GM18873 (cell line): ENCODE data around the gene NUFIP1.
"Not testable (repeated sequence)": the region's sequence is repeated elsewhere in the genome, so short reads cannot be mapped to it uniquely, and the experiment has no call there.

Experiments
- ATAC-seq: cut with Tn5 transposase; IDR thresholded peaks from one replicate; pipeline ENCODE4 v1.9.1; 2021; ENCODE audit warnings: mild to moderate bottlenecking, moderate library complexity, moderate number of reproducible peaks; ENCODE audit not compliant: unreplicated experiment, low FRiP score

NUFIP1 gene

GRCh38 chr13:44971656-44972595 is 17.3 kb downstream of the NUFIP1 start:
- no peak for ATAC-seq

GRCh38 chr13:44969551-44970484 is 19.5 kb downstream of the NUFIP1 start:
- no peak for ATAC-seq

- ATAC-seq = no peak
These were observed 20.8 kb downstream of the NUFIP1 start for GRCh38 chr13:44968434-44968815.

- ATAC-seq = no peak
These were observed 21.4 kb downstream of the NUFIP1 start for GRCh38 chr13:44967704-44968433.

GRCh38 chr13:44961997-44962396 is 27.3 kb downstream of the NUFIP1 start:
- ATAC-seq = no peak

- no peak for ATAC-seq
These were observed 33.9 kb downstream of the NUFIP1 start for GRCh38 chr13:44955406-44955805.

GRCh38 chr13:44954224-44954623 is 35.0 kb downstream of the NUFIP1 start:
- no peak for ATAC-seq

- ATAC-seq = no peak
These were observed 36.6 kb downstream of the NUFIP1 start for GRCh38 chr13:44952671-44953070.

GRCh38 chr13:44951184-44951583 is 38.1 kb downstream of the NUFIP1 start:
- no peak for ATAC-seq

GRCh38 chr13:44943411-44943810 is 45.9 kb downstream of the NUFIP1 start:
- not testable (repeated sequence) for ATAC-seq

- ATAC-seq = no peak
These were observed 50.4 kb downstream of the NUFIP1 start for GRCh38 chr13:44938854-44939253.

- ATAC-seq = no peak
These were observed 53.0 kb downstream of the NUFIP1 start for GRCh38 chr13:44936246-44936645.

- ATAC-seq = no peak
These were observed 54.5 kb downstream of the NUFIP1 start for GRCh38 chr13:44934724-44935123.

- no peak for ATAC-seq
These were observed 56.4 kb downstream of the NUFIP1 start for GRCh38 chr13:44932850-44933251.

- ATAC-seq = no peak
These were observed 57.0 kb downstream of the NUFIP1 start for GRCh38 chr13:44932171-44932849.

- ATAC-seq = no peak
These were observed 58.2 kb downstream of the NUFIP1 start for GRCh38 chr13:44930963-44931623.

GRCh38 chr13:44930280-44930679 is 59.0 kb downstream of the NUFIP1 start:
- ATAC-seq = no peak

- ATAC-seq = no peak
These were observed 59.6 kb downstream of the NUFIP1 start for GRCh38 chr13:44929692-44930091.

GRCh38 chr13:44927968-44928367 is 61.3 kb downstream of the NUFIP1 start:
- no peak for ATAC-seq
